Esophagus squamous epithelium (tissue), 4 donors: ENCODE results near the gene RAB6B.

Source experiments
- CTCF ChIP-seq, 6 experiments: fragments of 450-650 bp in 4 of 6; fragments of 200-600 bp in 2 of 6; sonication (generic) in 2 of 6; IDR thresholded peaks; one replicate each; pipeline ENCODE4 v1.5.1; 2016 to 2019; ENCODE audit warnings: antibody characterized with exemption in 6 of 6, mild to moderate bottlenecking in 4 of 6, moderate library complexity in 4 of 6
- POLR2A ChIP-seq, 4 donors: fragments of 450-650 bp; IDR thresholded peaks; one replicate each; pipeline ENCODE4 v1.6.1; 2017; ENCODE audit warnings: antibody characterized with exemption in 4 of 4, mild to moderate bottlenecking in 4 of 4, moderate library complexity in 3 of 4

GRCh38 chr3:133924041-133924440, 28.4 kb upstream of the RAB6B start:
- TF ChIP-seq CTCF (IDR thresholded peaks at IDR 0.05) (no peak), POLR2A (IDR thresholded peaks at IDR 0.05) (no peak)
